Vagina (tissue), 2 donors: ENCODE measurements around the gene CDH4. TPM values are rescaled to one million over a fixed set of nuclear protein-coding genes. Genes with fewer than 3 reads are reported as not detected.

Source experiments
- DNase-seq, 2 donors: peaks; one replicate each; pipeline ENCODE4 v3.0.0-alpha.2; 2017; ENCODE audit errors: extremely low spot score in 2 of 2
- H3K27ac ChIP-seq: fragments of 200-600 bp; sonication (generic); one replicate; pipeline ENCODE4 v1.5.1; 2019
- H3K27me3 ChIP-seq: fragments of 200-600 bp; sonication (generic); one replicate; pipeline ENCODE4 v1.5.1; 2019
- H3K36me3 ChIP-seq, 2 donors: fragments of 200-600 bp; sonication (generic); one replicate each; pipeline ENCODE4 v1.5.1; 2017 to 2019
- H3K4me1 ChIP-seq: fragments of 200-600 bp; sonication (generic); one replicate; pipeline ENCODE4 v1.5.1; 2019
- H3K4me3 ChIP-seq, 2 donors: fragments of 200-600 bp; sonication (generic); 1 replicate in 1 of 2; 2 replicates in 1 of 2; pipeline ENCODE4 v1.5.1; 2016 to 2019
- H3K9me3 ChIP-seq: fragments of 200-600 bp; sonication (generic); one replicate; pipeline ENCODE4 v1.5.1; 2019
- CTCF ChIP-seq, 3 experiments: fragments of 450-650 bp in 2 of 3; fragments of 200-600 bp in 1 of 3; sonication (generic) in 1 of 3; IDR thresholded peaks; one replicate each; pipeline ENCODE4 v1.5.1; 2017 to 2019; ENCODE audit warnings: antibody characterized with exemption in 3 of 3, mild to moderate bottlenecking in 2 of 3, moderate library complexity in 2 of 3
- POLR2A ChIP-seq, 2 donors: fragments of 450-650 bp; IDR thresholded peaks; one replicate each; pipeline ENCODE4 v1.6.1; 2017; ENCODE audit warnings: antibody characterized with exemption in 2 of 2, mild to moderate bottlenecking in 2 of 2, moderate library complexity in 2 of 2
- POLR2AphosphoS5 ChIP-seq, 2 donors: sonication (generic); formaldehyde crosslinking; IDR thresholded peaks; one replicate each; pipeline ENCODE4 v1.9.0; 2017; ENCODE audit warnings: antibody characterized with exemption in 2 of 2, mild to moderate bottlenecking in 2 of 2, low read depth in 1 of 2; ENCODE audit not compliant: insufficient read depth in 1 of 2
- intact Hi-C: fragments of 100-400 bp; cut with DNase I; formaldehyde crosslinking; loops from one replicate; pipeline ENCODE4 v1.15.1; 2023
- total RNA-seq: library from RNA; depleted of rRNA; stranded (reverse); fragments of >200 nt; gene quantifications from one replicate; pipeline ENCODE4 v1.2.3, GENCODE V29; 2016

The CDH4 gene
- total RNA-seq, 1 donor from 2014 or later: 0.25 TPM

GRCh38 chr20:61712688-61713087 lies 460.6 kb downstream of the CDH4 start:
- intact Hi-C loops: no loop called here
- TF ChIP-seq CTCF (IDR thresholded peaks at IDR 0.05) (no peak), POLR2A (IDR thresholded peaks at IDR 0.05) (no peak), POLR2AphosphoS5 (IDR thresholded peaks at IDR 0.05; ENCODE audit: insufficient read depth in 1 of 2, low read depth in 1 of 2) (no peak)
- H3K27me3 ChIP-seq: no peaks in the 10 kb centered on the region

GRCh38 chr20:61718361-61719005 lies 466.4 kb downstream of the CDH4 start:
- no peak overlapping the region for H3K27ac ChIP-seq
- TF ChIP-seq POLR2A (IDR thresholded peaks at IDR 0.05) (no peak), CTCF (IDR thresholded peaks at IDR 0.05) (no peak), POLR2AphosphoS5 (IDR thresholded peaks at IDR 0.05; ENCODE audit: insufficient read depth in 1 of 2, low read depth in 1 of 2) (no peak)
- H3K4me3 ChIP-seq: no peak overlapping the region
- no peaks in the 10 kb centered on the region for H3K4me1 ChIP-seq
- no peaks in the 10 kb centered on the region for H3K9me3 ChIP-seq
- no peak for DNase-seq
- H3K36me3 ChIP-seq: no peaks in the 10 kb centered on the region
- no peaks in the 10 kb centered on the region for H3K27me3 ChIP-seq
- intact Hi-C loops: no loop called here

More at GRCh38 chr20:61712688-61713087, 460.6 kb downstream of the CDH4 start:
- Histone ChIP-seq H3K4me3 (no peak overlapping the region), H3K27ac (no peak overlapping the region), H3K4me1 (no peaks in the 10 kb centered on the region), H3K9me3 (no peaks in the 10 kb centered on the region), H3K36me3 (no peaks in the 10 kb centered on the region)
- no peak for DNase-seq

GRCh38 chr20:61719691-61720347 lies 467.8 kb downstream of the CDH4 start:
- Histone ChIP-seq H3K9me3 (no peaks in the 10 kb centered on the region), H3K36me3 (no peaks in the 10 kb centered on the region), H3K27ac (no peak overlapping the region), H3K27me3 (no peaks in the 10 kb centered on the region), H3K4me1 (no peaks in the 10 kb centered on the region), H3K4me3 (no peak overlapping the region)
- TF ChIP-seq POLR2A (IDR thresholded peaks at IDR 0.05): no peak
- no peak for TF ChIP-seq CTCF (IDR thresholded peaks at IDR 0.05)
- TF ChIP-seq POLR2AphosphoS5 (IDR thresholded peaks at IDR 0.05; ENCODE audit: insufficient read depth in 1 of 2, low read depth in 1 of 2): no peak
- intact Hi-C loops: no loop called here
- DNase-seq: no peak

- intact Hi-C loops: no loop called here
- Histone ChIP-seq H3K4me1 (no peaks in the 10 kb centered on the region), H3K4me3 (no peak overlapping the region), H3K27me3 (no peaks in the 10 kb centered on the region), H3K36me3 (no peaks in the 10 kb centered on the region), H3K9me3 (no peaks in the 10 kb centered on the region), H3K27ac (no peak overlapping the region)
- TF ChIP-seq POLR2AphosphoS5 (IDR thresholded peaks at IDR 0.05; ENCODE audit: insufficient read depth in 1 of 2, low read depth in 1 of 2): no peak
- TF ChIP-seq CTCF (IDR thresholded peaks at IDR 0.05): no peak
- TF ChIP-seq POLR2A (IDR thresholded peaks at IDR 0.05): no peak
- DNase-seq: no peak
Observed at GRCh38 chr20:61720348-61720696, 468.3 kb downstream of the CDH4 start.

- intact Hi-C loops: no loop called here
- Histone ChIP-seq H3K9me3 (no peaks in the 10 kb centered on the region), H3K4me1 (no peaks in the 10 kb centered on the region), H3K36me3 (no peaks in the 10 kb centered on the region), H3K27me3 (no peaks in the 10 kb centered on the region), H3K4me3 (no peak overlapping the region), H3K27ac (no peak overlapping the region)
- TF ChIP-seq CTCF (IDR thresholded peaks at IDR 0.05) (no peak), POLR2A (IDR thresholded peaks at IDR 0.05) (no peak), POLR2AphosphoS5 (IDR thresholded peaks at IDR 0.05; ENCODE audit: insufficient read depth in 1 of 2, low read depth in 1 of 2) (no peak)
- no peak for DNase-seq
Observed at GRCh38 chr20:61722146-61722678, 470.2 kb downstream of the CDH4 start.
